Activated CD4-positive, alpha-beta T cell treated with anti-CD3 and anti-CD28 coated beads, Interleukin-2, amount 50 U/mL, for 16 hours (primary cell): ENCODE results near the gene ERBB2.
"Not testable (repeated sequence)": the region's sequence is repeated elsewhere in the genome, so short reads cannot be mapped to it uniquely, and the experiment has no call there.

ENCODE experiments used
- DNase-seq: peaks from one replicate; pipeline ENCODE4 v3.0.0-alpha.2; 2020

The ERBB2 gene

GRCh38 chr17:39748444-39749034, 48.7 kb downstream of the ERBB2 start:
- not testable (repeated sequence) for DNase-seq

- no peak for DNase-seq
These were observed 50.5 kb downstream of the ERBB2 start for GRCh38 chr17:39750131-39751015.

GRCh38 chr17:39751016-39751543, 51.2 kb downstream of the ERBB2 start:
- DNase-seq = no peak

- no peak for DNase-seq
These were observed 51.8 kb downstream of the ERBB2 start for GRCh38 chr17:39751637-39752036.

- DNase-seq = no peak
These were observed 52.5 kb downstream of the ERBB2 start for GRCh38 chr17:39752241-39752881.

GRCh38 chr17:39753514-39754160, 53.8 kb downstream of the ERBB2 start:
- no peak for DNase-seq

- peak; percentile 98 for DNase-seq
These were observed 54.5 kb downstream of the ERBB2 start for GRCh38 chr17:39754161-39754957.

DNA sequence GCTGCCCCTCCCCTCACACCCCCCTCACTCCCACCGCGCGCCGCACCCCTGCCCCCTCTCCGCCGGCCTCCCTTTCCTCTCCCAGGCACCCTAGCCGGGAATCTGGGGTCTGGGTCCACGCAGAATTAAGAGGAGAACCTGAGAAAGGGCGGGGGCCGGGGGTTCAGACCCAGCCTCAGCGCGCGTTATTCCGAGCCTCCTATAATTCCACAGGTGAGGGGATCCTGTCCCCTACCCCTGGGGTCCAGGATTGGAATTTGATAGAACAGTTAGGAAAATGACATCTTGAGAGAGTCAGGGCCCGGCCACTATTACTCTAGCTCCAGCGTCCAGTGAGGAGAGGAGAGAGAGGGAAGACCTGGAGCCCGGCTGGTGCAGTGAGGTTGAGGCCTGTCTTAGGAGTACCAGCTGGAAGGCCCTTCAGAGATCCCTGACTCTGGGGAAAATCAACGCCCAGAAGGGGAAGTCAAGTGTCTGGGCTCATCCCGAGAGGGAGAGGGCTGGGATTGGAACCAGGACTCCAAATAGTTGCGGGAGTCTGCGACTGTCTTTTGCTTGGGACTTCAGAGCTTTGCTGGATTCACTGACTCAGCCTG, 55.2 kb downstream of the ERBB2 start:
- no peak for DNase-seq

GRCh38 chr17:39755554-39756379, 55.9 kb downstream of the ERBB2 start:
- no peak for DNase-seq

DNA sequence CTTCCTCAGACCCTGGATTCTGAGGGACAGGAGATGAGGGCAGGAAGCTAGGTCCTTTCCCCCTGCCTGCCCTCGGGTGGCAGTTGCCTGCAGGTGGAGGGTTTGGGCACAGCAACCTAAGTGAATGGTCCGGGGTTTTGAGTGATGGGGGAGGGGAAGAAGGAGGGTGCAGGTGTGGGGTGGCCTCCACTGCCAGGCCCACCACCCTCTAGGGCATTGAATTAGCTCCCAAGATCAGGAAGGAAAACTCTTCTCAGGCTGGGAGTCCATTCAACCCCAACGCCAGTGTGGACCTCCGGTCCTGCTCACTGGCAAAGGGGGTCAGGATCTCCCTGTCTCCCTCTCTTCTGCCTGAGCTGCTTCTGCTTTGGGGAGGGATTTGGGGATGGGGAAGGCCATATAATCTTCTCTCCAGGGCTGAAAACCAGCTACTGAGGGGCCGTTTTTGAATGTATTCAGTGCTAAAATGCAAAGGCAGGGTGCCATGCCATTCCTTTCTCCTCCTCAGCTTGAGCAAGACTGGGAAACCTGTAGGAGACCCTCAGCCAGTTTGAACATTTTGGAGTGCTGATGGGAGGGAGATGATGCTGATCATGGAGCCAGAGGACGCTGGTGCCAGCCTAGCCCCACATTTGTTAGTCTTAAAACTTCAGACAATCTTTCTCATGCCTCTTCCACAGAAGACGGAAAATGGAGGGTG, 56.7 kb downstream of the ERBB2 start:
- DNase-seq = no peak

GRCh38 chr17:39757176-39757662, 57.4 kb downstream of the ERBB2 start:
- DNase-seq = no peak

- DNase-seq = peak; percentile 86
These were observed 58.3 kb downstream of the ERBB2 start for GRCh38 chr17:39757931-39758873.

DNA sequence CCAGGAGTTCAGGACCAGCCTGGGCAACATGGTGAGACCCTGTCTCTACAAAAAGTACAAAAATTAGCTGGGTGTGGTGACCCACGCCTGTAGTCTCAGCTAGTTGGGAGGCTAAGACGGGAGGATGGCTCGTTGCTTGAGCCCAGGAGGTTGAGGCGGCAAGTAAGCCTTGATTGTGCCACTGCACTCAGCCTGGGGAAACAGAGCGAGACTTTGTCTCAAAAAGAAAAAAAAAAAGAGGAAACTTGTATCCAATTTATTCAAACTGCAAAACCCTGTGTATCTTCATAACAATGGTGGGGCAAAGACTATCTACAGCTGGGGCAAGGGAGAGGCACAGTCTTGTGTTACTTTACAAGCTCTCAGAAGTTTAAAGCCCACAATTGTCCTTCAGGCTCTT, 59.3 kb downstream of the ERBB2 start:
- DNase-seq = no peak

DNA sequence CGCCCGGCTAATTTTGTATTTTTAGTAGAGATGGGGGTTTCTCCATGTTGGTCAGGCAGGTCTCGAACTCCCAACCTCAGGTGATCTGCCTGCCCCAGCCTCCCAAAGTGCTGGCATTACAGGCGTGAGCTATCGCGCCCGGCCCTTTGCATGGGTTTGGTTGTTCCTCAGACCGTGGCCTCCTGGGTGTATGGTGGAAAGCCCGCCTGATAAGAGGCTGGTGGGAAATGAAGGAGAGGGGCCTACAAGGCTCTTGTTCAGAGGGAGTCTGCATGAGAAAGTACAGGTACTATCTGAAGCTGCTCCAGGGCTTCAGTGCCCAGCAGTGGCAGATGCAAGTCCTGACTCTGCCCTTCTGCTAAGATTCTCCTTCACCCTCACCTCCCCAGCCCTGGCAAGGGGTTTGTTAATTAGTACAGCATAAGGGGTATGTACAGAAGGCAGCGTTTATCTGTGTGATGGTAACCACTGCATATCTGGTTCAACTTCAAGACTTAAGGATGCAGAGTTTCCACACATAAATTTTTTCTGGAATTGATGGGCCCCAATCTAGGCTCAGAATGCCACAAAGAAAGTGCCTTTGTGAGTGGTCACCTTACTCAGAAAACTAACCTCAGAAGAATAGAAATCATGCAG, 62.1 kb downstream of the ERBB2 start:
- DNase-seq = no peak

DNA sequence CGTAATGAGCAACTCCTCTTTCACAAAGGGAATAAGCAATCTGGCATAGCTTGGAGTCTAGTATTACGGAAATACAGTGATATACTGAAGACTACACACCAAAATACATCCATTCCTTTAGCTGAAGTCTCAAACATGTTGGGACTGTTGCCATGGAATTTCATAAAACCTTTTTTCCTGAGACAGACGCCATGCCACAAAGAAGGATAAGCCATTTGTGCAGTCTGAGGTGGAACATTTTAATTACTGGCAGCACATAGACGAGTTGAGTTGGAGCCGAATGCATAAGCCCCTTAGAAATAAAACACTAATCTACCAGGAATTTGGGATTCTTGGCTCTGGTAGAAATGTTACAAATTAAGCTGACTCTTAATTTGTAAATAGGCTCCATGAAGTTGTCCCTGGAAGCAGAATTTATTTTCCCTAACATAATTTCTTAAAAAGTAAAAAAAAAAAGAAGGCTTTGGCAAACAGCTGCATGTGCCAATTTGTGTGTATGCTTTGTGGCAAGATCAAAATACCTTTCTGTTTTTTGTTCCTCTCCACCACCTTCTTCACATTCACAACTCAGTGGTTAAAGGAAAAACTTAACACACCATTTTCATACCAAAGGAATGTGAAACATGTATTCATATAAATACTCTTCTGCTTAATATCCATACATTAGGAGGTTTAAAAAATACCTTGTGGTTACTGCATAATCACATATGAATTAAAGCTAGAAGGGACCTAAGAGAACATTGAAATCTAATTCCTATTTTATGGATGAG, 63.4 kb downstream of the ERBB2 start:
- DNase-seq = no peak

- not testable (repeated sequence) for DNase-seq
These were observed 64.3 kb downstream of the ERBB2 start for GRCh38 chr17:39764171-39764570.

- DNase-seq = no peak
These were observed 65.3 kb downstream of the ERBB2 start for GRCh38 chr17:39765175-39765574.

DNA sequence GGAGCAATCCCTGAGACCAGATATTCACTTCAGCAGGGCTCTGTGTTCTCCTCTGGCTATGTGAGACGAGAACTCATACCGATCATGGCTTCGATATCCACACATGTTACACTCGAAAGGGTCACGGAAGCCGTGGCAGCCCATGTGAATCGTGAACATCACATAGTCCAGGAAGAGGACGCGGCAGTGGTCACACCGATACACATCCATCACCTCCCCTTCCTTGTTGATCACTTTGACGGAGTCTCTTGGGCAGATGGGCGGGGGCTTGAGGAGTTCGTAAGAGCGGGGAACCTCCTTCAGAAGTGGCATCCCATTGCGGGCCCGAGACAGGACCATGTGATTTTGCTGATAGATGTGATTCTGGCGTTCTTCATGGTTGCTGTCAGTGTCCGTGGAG, 65.9 kb downstream of the ERBB2 start:
- DNase-seq = no peak
